Activated T-helper 1 cell treated with anti-CD3 and anti-CD28 coated beads, Interleukin-2, amount 50 U/mL, for 16 hours (primary cell): Measurements from ENCODE around the gene SMTN.

Experiments used
- DNase-seq, 2 donors: peaks; one replicate each; pipeline ENCODE4 v3.0.0-alpha.2; 2020; ENCODE audit warnings: low read depth in 1 of 2, low spot score in 1 of 2

The SMTN gene

GRCh38 chr22:31125521-31126117, 44.5 kb downstream of the SMTN start:
- DNase-seq = no peak

- DNase-seq = no peak
Measured at GRCh38 chr22:31126128-31126868, 45.2 kb downstream of the SMTN start.

- DNase-seq = no peak
Measured at GRCh38 chr22:31126869-31127175, 45.7 kb downstream of the SMTN start.

- no peak for DNase-seq
Measured at GRCh38 chr22:31127181-31127772, 46.2 kb downstream of the SMTN start.

- no peak for DNase-seq
Measured at GRCh38 chr22:31128156-31128555, 47.0 kb downstream of the SMTN start.

GRCh38 chr22:31130873-31131272, 49.8 kb downstream of the SMTN start:
- DNase-seq = no peak

GRCh38 chr22:31133911-31134310, 52.8 kb downstream of the SMTN start:
- DNase-seq = no peak

- DNase-seq = no peak
Measured at GRCh38 chr22:31134688-31135087, 53.6 kb downstream of the SMTN start.

- no peak for DNase-seq
Measured at GRCh38 chr22:31135706-31136105, 54.6 kb downstream of the SMTN start.

GRCh38 chr22:31136155-31136554, 55.0 kb downstream of the SMTN start:
- DNase-seq = no peak

GRCh38 chr22:31136711-31137110, 55.6 kb downstream of the SMTN start:
- DNase-seq = no peak

GRCh38 chr22:31137721-31138120, 56.6 kb downstream of the SMTN start:
- DNase-seq = no peak

GRCh38 chr22:31138126-31138525, 57.0 kb downstream of the SMTN start:
- no peak for DNase-seq

- DNase-seq = no peak
Measured at GRCh38 chr22:31139066-31139465, 57.9 kb downstream of the SMTN start.

- no peak for DNase-seq
Measured at GRCh38 chr22:31139866-31140716, 59.0 kb downstream of the SMTN start, which contains the start of gene PLA2G3. Gene PLA2G3, minus strand, starts transcription at chr22:31140508. Its CDS starts 154 bp downstream, at chr22:31140354.

GRCh38 chr22:31140746-31141145, 59.6 kb downstream of the SMTN start:
- no peak for DNase-seq

GRCh38 chr22:31141551-31141950, 60.4 kb downstream of the SMTN start:
- no peak for DNase-seq

GRCh38 chr22:31142285-31142684, 61.2 kb downstream of the SMTN start:
- no peak for DNase-seq

GRCh38 chr22:31143038-31143437, 61.9 kb downstream of the SMTN start:
- DNase-seq = no peak

GRCh38 chr22:31143537-31143936, 62.4 kb downstream of the SMTN start:
- DNase-seq = no peak

GRCh38 chr22:31144223-31144622, 63.1 kb downstream of the SMTN start:
- DNase-seq = no peak

GRCh38 chr22:31148488-31148887, 67.4 kb downstream of the SMTN start:
- no peak for DNase-seq
